GM18868 (cell line): Measurements from ENCODE around the gene CHRM5.

Experiments
- ATAC-seq: cut with Tn5 transposase; IDR thresholded peaks from one replicate; pipeline ENCODE4 v1.9.1; 2021; ENCODE audit warnings: mild to moderate bottlenecking, moderate library complexity; ENCODE audit not compliant: unreplicated experiment

Gene CHRM5

GRCh38 chr15:33968224-33968623 lies at the start of gene CHRM5:
TSS of gene CHRM5 (plus strand) at chr15:33968497. CDS start at chr15:34062718, 94,221 bp downstream.
- ATAC-seq = no peak

GRCh38 chr15:33923446-33923845 lies 44.9 kb upstream of the CHRM5 start:
- no peak for ATAC-seq

- no peak for ATAC-seq
Measured at GRCh38 chr15:33926260-33926659, 42.0 kb upstream of the CHRM5 start.

GRCh38 chr15:33932734-33933133 lies 35.6 kb upstream of the CHRM5 start:
- no peak for ATAC-seq

GRCh38 chr15:33934396-33934795 lies 33.9 kb upstream of the CHRM5 start:
- ATAC-seq = no peak

GRCh38 chr15:33934921-33935320 lies 33.4 kb upstream of the CHRM5 start:
- ATAC-seq = no peak

GRCh38 chr15:33941279-33942063 lies 26.8 kb upstream of the CHRM5 start:
- ATAC-seq = peak; percentile 78

- ATAC-seq = no peak
Measured at GRCh38 chr15:33946152-33946551, 22.1 kb upstream of the CHRM5 start.

- no peak for ATAC-seq
Measured at GRCh38 chr15:33955945-33956344, 12.4 kb upstream of the CHRM5 start.

GRCh38 chr15:33956397-33956796 lies 11.9 kb upstream of the CHRM5 start:
- ATAC-seq = no peak

- ATAC-seq = no peak
Measured at GRCh38 chr15:33959844-33960548, 8.3 kb upstream of the CHRM5 start.

- ATAC-seq = no peak
Measured at GRCh38 chr15:33960549-33960935, 7.8 kb upstream of the CHRM5 start.

GRCh38 chr15:33963831-33964664 lies 4.2 kb upstream of the CHRM5 start:
- no peak for ATAC-seq

GRCh38 chr15:33964665-33965040 lies 3.6 kb upstream of the CHRM5 start:
- ATAC-seq = no peak

GRCh38 chr15:33968821-33969220 lies 524 bp downstream of the CHRM5 start:
- ATAC-seq = no peak

GRCh38 chr15:33971811-33972210 lies 3.5 kb downstream of the CHRM5 start:
- ATAC-seq = no peak

GRCh38 chr15:33975022-33975565 lies 6.8 kb downstream of the CHRM5 start:
- ATAC-seq = no peak

- ATAC-seq = no peak
Measured at GRCh38 chr15:33980159-33980558, 11.9 kb downstream of the CHRM5 start.

- no peak for ATAC-seq
Measured at GRCh38 chr15:33982516-33982915, 14.2 kb downstream of the CHRM5 start.

GRCh38 chr15:33985287-33985686 lies 17.0 kb downstream of the CHRM5 start:
- ATAC-seq = no peak

- ATAC-seq = no peak
Measured at GRCh38 chr15:33985751-33986150, 17.5 kb downstream of the CHRM5 start.
